GM21360 (cell line): Measurements from ENCODE around the gene LLPH.

Experiments
- ATAC-seq: cut with Tn5 transposase; IDR thresholded peaks from one replicate; pipeline ENCODE4 v1.9.1; 2021; ENCODE audit warnings: mild to moderate bottlenecking, moderate library complexity; ENCODE audit not compliant: unreplicated experiment

LLPH gene

DNA sequence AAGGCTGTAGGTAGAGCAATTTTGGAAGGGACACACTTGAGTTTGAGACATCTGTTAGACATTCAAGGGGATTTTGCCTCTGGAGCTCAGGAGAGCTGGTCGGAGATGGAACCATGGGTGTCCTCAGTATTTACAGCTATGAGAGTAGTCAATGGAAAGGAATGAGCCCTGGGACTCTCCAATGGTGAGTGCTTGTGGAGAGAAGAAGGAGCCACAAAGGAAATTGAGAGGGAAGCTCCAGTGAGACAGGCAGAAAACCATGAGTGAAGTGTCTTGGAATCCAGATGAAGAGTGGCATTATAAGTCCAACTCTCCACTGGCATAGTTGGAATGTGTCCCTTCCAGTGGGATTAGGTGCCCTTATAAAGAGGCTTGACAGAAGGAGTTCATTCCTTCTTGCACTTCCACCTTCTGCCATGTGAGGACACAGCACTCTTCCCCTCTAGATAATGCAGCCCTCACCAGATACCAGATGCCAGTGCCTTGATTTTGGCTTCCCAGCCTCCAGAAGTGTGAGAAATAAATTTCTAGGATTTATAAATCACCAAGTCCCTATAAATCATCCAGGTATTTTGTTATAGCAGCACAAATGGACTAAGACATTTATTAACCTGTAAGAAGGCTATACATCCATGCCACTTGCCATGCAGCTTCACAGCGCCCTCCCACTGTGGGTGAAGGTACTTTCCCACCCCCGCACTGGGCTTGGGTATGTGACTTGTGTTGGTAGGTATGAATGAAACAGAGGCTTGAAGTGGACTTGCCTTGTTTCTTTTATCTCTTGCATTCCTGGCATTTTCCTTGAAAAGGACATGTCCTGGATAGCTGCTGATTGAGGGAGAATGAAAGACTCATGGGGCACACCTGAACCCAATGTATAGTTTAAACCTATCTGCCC is 27.3 kb downstream of the LLPH start:
- no peak for ATAC-seq

DNA sequence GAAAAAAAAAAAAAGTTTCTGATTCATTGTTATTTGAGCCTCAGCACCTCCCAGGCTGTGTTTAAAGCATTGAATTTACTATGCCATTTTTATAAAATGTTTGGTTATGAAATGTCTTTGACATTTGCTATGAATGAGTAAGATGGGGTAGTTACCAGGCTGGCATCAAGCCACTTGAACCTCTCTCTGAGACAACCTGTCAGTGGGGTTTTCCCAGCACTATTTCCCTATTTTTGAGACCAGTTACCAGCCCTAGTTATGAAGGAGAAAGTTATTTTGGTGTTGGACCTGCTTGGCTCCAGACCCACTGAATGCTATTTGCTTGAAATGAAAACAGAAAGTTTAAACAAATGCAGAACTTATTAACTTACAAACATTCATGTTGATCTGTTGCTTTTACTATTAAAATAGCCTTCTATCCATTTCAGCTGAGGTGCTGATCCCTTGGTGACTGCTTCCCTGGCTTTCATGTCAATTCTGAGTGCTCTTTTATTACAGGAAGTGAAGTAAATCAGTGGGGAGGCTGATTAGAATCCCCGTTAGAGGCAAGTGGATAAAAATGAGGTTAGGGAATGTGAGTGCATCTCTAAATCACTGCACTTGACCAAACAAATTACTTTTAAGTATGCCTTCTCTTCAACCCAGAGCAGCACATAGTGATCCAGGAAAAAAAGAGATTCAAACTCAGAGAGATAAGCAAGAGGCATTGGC is 37.8 kb downstream of the LLPH start:
- no peak for ATAC-seq

DNA sequence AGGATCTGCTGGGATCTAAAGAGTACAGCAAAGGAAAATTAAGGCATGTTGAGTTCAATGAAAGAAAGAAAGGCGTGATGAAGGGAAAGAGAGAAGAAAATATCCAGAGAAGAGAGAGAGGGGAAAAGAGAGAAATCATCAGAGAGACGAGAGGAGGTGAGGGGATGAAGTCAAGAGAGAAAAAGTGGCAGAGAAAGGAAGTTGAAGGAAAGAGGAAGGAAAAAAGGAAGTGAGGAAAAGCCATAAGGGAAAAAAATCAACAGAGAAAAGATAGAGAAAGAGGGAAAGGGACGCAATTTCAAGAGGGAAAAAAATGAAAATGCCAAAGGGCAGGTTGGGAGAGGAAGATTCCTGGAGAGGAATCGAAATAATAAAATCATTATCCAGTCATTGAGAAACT is 40.4 kb downstream of the LLPH start:
- ATAC-seq: no peak

DNA sequence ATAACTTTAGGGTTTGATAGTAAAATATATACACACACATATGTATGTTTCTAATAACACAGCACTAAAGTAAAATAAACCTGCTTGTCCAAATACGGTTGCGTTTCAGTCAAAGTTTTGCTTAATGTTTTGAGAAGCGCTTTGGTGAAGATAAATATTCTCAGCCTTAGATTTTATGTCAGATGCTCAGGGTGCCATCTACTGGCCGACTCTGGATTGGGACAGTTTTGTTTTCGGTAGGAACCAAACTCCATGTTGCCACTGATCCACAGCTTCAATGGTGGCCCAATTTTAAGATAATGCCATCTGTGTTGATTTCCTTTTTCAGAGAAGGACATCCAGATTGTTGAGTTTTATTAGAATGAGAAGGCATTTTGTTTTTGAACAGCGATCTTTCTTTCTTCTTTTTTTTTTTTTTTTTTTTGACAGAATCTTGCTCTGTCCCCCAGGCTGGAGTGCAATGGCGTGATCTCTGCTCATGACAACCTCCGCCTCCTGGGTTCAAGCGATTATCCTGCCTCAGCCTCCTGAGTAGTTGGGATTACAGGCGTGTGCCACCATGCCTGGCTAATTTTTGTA is 43.1 kb downstream of the LLPH start:
- ATAC-seq: no peak

DNA sequence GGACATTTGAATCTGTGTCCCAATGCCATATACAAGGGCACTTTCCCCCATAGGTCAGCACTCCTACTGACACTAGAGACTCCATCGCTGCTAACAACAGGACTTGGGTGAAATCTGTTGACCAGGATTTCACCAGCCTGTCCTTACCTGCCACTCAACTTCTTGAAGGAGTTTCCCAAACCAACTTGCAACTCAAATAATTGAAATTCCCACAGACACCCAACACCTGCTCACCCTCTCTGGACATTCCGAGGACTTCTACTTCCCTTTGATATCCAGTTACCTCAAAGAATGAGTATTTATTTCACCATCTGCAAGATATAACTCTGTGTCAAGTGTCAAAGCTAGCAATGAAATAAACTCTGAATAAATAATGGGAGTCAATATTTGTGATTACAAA is 44.6 kb downstream of the LLPH start:
- no peak for ATAC-seq

DNA sequence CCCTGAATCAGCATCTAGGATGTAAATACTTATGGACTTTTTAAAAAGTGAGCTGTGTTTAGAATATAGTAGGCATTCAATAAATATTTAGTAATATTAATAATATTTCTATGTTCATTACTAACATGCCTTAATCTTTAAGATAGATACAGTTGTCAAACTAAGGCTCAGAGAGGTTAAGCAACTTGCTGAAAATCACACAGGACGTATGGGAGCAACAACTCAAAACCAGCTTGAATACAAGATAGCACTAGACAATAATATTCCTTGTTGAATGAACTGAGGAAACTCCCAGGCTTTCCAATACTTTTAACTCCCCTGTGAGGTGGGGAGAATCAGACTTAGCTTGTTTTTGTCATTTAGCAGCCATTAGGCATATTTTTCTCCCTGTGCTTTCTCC is 45.3 kb downstream of the LLPH start:
- ATAC-seq: no peak

DNA sequence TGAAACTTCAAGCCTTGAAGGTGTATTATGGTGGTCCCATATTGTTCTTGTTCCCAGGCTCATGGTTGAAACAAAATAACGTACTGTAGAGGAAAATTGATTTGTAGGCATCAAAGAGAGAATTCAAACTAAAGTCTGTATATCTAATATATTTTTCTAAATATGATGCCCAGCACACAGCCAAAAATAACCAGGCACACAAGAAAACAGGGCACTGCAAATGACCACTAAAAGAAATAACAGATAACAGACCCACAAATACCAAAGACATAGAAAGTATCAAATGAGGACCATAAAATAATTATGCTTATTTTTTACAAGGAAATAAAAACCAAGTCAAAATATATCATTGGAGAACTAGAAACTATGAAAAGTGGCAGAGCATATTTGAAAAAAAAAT is 46.8 kb downstream of the LLPH start:
- ATAC-seq: no peak

DNA sequence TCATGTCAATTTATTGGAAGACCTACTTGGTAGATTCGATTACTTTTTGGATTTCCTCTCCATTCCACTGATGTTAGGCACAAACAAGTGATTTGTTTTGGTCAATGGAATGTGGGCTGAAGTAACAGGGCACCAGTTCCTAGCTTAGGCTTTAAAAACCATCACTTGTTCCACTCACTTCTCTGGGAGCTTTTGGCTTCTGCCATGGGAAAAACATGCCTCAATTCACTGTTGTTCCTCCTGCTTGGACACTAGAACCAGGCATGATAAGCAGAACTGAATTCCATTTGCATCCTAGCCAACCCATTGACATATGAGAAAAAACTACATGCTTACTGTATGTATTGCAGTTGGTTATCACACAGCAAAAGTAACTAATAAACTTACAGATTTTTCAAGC is 47.8 kb downstream of the LLPH start:
- no peak for ATAC-seq

DNA sequence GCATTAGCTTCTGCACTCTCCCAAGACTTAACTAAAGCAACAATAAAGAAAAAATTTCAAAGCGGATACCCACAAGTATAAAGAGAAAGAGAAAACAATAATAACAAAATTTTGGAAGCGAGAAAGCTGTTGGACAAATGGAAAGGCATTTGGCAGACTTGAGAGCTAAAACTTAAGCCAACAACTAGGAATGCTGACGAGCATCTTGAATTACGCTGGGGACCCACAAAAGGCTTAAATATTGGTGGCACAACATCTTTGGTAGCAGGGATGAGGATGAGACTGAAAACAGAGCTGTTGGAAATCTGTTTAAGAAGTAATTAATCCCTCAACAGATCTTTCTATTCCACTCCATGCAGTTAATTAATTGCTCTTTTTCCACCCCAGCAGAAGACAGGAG is 49.8 kb downstream of the LLPH start:
- ATAC-seq: no peak

DNA sequence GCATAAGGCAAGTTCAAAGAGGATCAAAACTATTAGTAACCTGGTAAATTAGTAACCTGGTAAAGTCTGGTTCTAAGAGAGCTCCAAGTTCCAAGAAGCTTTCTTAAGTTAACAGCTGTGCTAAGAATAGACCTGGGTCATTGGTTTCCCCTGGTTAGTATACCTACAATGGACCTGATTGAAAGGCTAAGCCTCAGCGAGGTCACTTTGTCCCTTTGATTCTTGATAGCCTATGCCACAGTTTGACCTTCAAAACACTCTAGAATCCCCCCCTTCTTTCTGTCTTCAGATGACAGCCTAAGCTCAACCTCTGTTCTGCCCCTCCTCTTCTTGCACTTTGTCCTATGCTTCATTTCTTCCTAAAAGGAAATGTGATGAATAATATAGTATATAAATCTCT is 53.0 kb downstream of the LLPH start:
- no peak for ATAC-seq

DNA sequence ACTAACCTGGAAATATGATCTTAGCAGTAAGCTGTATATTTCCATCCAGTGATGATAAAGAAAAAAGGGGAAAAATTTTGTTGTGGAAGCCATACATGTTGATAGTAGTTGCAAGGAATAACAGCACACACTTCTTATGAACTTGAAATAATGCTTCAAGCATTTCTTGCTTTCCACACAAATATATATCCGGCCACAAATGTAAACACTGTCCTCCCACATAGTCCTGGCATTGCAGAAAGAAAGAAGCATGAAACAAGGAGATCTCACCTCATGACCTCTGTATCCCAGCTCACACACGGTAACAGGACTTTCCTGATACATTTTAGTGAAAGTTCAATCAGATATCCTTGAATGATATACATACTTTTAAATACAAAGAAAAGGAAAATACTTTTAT is 56.0 kb downstream of the LLPH start:
- ATAC-seq: no peak

DNA sequence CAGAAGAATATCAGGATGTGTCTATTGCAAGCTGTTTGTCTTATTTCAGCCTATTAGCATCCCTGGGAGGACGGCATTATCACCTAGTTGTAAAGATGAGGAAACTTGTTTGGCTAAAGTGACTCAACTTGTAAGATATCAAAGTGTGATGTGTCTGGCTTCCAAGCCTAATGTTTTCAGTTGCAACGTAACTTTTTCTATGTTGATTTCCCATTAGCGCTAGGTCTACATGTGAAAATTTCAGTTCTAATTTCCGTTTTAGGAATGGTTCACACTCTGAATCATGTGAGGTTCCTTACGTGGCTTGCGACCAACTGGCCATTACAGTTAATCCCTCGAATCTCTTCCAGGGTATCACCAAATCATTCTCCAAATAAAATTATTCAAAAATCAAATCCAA is 58.0 kb downstream of the LLPH start:
- peak; percentile 53 for ATAC-seq

DNA sequence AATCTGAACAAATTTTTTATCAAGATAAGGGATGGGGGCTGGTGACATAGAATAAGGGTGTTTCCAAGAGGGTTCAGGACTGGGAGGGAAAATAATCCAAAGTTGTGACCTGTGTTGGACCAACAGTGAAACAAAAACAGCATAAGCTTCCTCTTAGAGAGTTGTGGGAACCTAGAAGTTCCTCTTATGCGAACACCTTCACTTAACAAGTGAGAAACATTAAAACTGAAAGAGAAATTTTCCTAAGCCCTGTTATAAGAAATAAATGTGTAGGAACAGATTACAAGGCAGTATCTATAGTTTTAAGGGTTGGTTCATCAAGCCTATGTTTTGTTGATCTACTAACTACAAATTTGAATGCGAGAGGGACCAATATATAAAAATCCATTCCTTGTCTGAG is 58.4 kb downstream of the LLPH start:
- ATAC-seq: peak; percentile 65

DNA sequence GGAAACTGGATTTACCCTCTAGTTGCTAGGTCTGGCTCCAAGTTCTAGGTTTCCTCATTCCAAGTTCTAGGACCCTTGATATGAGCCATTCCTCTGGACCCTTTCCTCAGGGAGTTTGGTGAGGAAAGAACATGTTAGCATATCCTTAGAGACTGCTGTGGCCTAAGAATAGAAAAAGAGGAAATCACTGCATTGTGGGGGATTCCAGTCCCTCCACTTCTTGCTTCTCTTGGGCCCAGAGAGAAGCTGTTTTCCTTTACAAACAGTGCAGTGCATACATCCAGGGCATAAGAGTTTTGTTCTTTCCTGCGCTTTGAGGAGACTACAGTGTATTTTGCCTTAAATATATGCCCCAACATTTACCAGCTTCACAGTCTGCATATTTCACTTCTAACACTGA is 59.0 kb downstream of the LLPH start:
- no peak for ATAC-seq

DNA sequence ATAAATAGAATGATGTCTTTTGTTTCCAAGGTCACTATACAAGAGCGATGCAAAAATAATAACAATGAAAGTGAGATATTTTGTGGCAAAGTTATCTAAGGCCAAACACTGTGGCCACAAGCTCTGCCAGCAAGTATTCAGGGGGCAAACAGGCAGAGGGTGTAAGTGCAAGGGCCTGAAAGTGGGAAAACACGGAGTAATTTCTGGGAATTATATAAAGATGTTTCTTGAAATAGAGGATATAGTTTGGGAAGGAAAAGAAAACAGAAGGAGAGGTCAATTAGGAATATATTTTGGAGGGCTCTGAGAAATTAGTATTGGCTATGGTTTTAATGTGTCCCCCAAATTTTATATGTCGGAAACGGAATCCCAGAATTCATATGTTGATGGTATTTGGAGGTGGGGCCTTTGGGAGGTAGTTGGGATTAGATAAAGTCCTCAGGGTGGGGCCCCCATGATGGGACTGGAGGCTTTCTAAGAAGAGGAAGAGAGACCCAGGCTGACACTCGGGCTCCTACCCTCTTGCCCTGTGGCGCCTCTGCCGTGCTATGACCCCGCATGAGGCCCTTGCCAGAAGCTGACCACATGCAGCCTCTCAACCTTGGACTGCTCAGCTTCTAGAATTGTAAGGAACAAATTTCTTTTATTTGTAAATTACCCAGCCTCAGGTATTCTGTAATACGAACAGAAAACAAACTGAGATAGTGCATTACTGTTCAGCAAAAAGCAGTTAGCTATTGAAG is 60.0 kb downstream of the LLPH start:
- ATAC-seq: no peak

DNA sequence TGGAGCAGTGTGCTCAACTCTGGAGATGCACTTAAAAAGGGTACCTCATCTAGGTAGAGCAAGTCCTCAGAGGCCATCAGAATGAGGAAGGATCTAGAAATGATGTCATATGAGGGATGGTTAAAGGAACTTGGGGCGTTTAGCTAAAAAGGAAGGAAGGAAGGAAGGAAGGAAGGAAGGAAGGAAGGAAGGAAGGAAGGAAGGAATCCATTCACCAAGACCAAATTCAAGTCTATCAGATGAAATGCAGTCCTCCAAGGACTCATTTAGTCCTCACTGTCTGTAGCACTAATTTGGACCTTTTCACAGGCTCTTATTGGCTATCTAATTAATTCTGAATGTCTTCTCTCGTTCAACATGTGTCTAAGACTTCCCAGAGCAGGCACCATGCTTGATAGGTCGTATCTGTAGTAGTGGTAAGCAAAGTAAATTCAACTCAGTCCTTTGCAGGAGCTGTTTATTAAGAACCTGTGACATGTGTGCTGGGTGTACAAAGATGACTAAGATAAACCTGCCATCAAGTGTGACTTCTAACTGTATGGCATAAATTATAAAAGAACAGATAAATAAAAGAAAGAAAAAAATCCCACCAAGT is 63.5 kb downstream of the LLPH start:
- peak; percentile 5 for ATAC-seq
